Stimulated activated CD8-positive, alpha-beta memory T cell treated with anti-CD3 and anti-CD28 coated beads, Interleukin-15, amount 100 ng/mL, for 48 hours (primary cell): ENCODE measurements around the gene AGPAT2.

Experiments
- DNase-seq, 2 donors: peaks; one replicate each; pipeline ENCODE4 v3.0.0-alpha.2; 2020; ENCODE audit warnings: low read depth in 2 of 2

The AGPAT2 gene

DNA sequence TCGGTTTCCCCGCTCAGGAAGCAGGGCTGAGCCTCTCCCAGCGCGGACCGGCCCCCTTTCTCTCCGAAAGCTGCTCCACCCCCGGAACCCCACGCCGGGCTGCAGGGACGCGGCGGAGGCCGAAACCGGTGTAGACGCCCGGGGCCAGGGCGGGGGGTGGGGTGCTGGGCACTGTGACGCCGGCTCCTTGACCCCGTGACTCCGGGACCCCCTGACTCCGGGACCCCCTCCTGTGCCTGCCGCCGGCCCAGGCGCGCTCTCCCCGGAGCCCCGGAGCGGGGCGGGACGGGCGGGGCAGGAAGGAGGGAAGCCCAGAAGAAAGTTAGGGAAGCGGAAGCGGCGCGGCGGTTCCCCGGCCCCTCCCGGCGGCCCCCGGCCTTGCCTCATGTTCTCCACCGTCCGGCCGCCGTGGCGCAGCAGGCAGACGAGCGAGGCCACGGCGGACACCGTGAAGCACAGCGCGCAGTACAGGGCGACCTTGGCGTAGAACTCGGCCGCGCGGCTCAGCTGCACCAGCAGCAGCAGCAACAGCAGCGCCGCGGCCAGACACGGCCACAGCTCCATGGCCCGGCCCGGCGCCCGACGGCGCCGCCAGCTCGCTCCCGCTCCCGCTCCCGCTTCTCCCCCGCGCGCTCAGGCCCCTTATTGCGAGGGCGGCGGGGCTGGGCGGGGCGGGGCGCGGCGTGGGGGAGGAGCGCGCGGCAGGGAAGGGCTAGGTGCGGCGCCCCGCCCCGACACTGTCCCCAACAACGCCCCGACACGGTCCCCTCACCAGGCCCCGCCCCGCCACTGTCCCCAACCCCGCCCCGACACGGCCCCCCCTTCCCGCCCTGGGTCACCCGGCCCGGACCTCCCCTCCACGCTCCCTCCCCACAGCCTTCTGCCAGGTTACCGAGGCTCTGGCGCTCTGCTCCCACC lies at the start of gene AGPAT2:
Gene AGPAT2, minus strand, starts transcription at position 664 of the 918 bp plus-strand sequence. Its CDS starts 100 bp downstream, at position 564.
- peak; percentile 50 for DNase-seq

DNA sequence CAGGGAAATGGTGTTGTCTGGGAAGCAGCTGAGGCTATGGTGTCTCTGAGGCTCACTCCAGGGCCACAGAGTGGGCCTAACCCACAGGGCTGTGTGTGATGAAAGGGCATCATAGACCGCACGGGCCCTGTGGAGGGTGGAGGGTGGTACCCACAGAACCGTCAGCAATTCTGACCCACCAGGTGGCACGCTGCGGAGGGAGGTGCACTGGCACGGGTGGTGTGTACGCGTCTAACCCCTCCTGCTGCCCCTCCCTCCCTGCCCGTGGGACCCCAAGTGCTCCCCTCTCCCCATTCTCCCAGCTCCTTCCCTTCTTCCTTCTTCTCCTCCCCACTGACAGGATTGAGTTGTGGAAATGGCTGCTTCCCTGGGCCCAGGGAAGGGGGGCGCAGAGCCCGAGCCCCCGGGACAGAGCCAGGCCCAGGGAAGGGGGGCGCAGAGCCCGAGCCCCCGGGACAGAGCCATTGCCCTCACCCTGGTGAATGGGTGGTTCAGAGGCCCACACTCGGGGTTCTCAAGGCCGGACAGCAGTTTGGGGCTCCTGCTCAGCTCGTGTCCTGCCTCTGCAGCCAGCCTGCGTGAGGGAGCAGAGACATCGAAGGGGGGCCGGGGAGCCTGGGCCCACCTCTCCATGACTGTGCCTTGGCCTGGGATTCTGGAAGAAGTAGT lies 48.7 kb upstream of the AGPAT2 start:
- DNase-seq: no peak

DNA sequence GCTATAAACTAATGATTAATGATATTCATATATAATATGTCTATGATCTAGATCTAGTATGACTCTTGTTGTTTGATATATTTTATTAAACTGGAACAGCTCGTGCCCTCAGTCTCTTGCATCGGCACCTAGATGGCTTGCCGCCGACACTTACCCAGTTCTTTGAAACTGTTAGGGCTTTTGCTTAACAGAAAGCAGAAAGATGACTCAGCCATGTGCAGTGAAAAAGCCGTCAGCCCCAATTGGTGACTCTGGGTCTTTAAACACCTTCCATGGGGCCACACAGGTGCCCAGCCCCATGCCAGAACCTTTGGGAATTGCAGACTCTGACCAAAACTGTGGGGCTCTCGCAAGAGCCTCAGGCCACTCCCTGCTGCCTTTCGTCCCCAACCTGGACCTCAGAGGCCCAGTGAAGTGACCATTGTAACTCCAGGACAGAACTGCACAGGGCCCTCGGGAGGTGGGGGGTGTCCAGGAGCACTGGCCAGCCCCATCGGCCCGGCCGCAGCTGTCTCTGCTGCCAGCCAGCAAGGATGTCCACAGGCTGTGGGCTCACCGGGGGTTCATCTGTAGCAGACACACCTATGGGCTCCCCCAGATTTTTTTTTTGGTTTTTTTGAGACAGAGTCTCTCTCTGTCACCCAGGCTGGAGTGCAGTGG lies 47.7 kb upstream of the AGPAT2 start:
- DNase-seq: no peak

DNA sequence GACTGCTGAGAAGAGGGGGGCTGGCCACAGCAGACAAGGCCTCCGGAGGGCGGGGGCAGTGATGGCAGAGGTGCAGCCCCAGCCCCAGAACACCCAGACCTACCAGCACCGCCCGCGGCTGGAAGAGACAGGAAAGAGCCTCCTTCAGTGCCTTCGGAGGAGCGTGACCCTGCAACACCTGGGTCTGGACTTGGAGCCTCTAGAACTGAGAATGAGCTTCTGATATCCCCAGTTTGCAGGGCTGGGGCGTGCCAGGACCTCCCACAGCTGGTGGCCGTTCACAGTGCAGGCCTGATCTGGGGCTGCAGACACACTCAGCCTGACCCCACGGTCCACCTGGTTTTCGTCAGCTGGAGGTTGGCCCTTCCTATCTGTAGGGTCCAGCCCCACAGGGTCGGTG lies 46.4 kb upstream of the AGPAT2 start:
- no peak for DNase-seq

DNA sequence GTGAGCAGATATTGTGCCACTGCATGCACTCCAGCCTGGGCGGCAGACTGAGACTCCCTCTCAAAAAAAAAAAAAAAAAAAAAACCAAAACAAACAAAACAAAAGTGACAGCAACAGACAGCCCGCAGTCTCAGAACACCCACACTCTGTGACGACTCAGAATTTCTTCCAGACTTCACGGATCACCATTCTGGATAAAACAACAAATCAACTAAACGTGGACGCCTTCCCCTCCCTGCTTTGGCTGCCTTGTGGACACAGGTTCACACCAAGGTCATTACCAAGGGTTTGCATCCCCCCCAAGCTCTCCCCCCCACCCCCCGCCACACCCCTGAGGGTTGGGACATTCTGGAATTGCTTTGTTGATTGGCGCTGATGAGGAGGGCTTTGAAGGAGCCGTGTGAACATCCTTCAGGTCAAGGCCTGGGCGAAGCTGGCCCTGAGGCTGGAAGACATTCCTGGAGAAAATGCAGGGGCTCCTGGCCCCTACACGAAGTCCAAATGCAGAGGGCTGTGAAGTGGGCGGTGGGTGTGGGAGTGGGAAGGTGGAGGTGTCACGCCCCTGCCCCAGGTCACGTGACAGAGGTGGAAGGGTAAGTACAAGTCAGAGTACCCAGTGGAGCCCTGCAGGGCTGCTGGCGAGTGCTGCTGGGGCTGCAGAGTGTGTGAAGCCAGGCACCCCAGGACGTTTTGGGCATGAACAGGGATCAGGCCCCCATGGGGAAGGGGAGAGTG lies 45.4 kb upstream of the AGPAT2 start:
- DNase-seq: no peak

DNA sequence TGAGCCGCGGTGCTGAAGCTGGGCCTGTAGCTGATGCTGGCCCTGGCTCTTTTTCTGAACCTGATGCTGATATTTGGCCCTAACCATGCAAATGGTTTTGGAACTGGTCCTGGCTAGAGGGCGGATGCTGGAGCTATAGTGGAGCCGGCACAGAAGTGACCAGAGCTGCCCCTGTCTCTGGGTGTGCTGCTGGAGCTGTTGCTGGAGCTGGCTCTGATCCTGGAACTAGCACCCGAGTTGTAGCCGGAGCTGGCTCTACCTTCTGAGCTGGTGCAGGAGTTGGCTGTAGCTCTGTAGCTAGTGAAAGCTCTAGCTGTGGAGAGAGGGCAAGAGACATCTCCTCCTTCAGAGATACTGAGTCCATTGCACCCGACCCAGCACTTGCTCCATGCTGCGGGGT lies 42.7 kb upstream of the AGPAT2 start:
- DNase-seq: no peak

DNA sequence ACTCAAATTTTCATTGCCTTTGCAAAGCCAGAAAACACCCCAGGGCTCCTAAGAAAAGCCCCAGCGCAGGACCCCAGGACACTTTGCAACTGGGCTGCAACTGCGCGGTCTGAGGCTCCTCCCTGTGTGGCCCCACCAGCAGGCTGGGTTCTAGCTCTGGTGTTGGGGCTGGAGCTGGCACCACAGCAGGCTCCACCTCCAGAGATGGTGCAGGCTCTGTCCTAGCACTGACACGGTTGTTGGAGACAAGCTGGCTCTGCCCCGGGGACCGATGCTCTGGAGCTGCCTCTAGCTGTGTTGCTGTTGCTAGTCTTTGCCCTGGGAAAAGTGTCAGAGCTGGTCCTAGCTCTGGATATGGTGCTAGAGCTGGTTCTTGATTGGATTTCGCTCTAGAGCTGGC lies 41.9 kb upstream of the AGPAT2 start:
- no peak for DNase-seq

DNA sequence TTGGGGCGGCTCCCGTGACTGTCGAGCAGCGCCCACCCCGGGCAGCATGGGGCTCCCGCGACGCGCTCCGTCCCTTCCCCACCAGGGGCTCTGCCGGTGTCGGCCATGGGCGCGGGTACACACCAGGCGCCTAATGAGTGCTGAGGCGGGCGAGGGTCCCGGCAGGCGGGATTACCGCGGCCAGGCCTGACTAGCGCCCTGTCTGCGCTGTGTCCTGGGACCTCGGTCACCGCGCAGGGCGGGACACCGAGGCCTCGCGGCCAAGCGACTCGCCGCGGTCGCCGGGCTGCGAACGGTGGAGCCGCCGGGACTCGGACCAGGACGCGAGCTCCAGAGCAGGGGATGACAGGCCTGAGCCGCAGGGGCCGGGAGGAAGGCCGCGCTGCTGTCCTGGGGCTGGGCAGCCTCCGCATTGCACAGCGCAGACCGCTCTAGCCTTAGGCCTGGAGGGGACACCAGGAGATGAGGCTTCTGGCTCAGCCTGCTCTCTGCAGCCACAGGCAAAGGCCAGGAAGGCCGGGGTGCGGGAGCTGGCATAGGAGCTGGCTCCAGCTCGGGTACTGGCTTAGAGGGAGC lies 41.4 kb upstream of the AGPAT2 start:
- no peak for DNase-seq

DNA sequence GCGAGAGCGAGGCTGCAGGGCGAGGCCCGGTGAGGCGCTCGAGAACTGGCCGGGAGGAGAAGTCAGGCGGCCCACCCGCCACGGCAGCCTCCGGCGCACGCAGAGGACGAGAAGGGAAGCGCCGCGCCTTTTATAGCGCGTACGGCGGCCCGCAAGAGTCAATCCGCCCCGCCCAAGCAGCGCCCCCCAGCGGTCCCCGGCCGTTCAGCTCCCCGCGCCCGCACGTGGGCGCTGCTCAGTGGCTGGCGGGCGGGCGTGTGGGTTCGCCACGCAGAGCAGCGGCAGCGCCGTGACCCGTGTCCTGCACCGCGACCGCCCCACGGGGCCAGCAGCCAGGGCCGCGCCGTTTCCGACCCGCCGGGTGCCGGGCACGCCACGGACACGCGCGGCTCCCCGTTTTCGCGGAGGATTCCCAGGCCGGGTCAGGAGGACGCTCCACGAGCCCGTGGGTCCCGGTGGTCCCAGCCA lies 40.9 kb upstream of the AGPAT2 start:
- peak; percentile 84 for DNase-seq

DNA sequence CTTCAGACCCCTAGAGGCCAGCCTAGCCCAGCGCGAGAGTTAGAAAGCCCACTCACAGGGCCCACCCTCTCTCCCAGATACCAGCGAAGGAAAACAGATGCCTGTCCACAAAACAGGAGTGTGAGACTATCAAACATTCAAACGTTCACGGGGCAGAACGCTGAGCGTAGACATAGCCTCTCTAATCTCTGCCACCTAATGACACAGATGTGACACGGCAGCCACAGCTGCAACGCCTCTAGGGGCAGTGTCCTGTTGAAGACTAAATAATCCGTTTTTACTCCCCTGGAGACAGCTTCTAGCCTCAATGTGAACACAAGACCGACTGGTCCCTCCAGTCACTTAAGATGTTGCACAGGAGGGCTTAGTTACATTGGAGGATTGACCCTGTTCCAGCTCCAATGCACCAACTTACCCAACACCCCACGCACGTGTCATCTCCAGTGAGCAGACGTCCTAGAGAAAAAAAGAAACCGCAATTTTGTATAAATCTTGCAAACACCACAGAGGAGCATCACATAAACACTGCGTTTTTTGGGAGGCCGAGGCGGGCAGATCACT lies 39.5 kb upstream of the AGPAT2 start:
- DNase-seq: no peak

DNA sequence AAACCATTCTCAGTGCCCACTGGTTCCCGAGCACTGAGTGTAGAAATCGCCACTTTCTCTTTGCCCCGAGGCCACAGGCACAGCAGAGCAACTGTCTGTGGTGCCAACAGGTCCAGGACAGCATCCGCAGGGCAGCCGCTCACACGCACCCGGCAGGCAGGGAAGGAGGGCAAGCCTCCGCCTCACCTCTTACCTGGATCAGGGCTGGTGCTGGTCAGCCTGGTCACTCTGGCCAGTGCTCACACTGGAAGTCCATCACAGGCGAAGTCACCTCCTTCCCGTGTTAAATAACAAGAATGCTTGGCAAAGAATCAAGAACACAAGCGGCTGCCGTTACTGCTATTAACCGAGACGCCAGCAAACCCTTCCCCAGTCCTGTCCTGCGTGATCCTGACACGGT lies 38.9 kb upstream of the AGPAT2 start:
- no peak for DNase-seq

DNA sequence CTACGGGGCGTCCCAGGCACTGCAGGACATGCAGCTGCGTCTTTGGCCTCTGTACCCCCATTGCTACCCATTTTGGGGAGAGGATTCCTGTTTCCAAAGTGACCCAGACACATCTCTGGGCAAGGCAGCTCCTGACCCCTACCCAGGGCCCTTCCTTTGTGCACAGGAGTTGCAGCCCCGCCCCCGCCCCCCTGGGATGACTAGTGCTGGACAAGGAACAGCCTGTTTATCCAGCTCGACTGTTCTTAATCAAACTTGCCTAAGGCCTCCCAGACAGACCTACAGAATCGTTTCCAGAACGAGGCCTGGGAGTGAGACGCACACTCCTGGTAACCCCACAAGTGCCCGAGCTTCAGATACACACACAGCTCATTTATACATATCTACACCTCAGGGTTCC lies 38.4 kb upstream of the AGPAT2 start:
- DNase-seq: no peak

DNA sequence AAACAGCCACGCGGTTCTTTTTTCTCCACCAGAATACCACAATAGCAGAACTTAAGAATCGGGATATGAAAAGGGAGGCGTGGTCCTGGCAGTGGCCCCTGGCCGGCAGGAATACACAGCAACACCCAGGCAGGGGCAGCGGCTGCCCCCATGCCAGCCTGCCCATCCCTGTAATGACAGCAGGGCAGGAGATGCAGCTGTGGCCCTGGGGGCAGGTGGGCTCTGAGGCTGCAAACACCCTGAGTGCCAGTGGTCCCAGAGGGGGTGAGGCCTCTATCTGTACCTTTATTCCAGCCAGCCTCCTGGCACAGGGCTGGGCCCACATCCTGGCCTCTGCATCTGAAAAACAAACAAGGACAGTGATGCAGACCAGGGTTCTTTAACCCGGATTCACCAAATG lies 37.5 kb upstream of the AGPAT2 start:
- no peak for DNase-seq

DNA sequence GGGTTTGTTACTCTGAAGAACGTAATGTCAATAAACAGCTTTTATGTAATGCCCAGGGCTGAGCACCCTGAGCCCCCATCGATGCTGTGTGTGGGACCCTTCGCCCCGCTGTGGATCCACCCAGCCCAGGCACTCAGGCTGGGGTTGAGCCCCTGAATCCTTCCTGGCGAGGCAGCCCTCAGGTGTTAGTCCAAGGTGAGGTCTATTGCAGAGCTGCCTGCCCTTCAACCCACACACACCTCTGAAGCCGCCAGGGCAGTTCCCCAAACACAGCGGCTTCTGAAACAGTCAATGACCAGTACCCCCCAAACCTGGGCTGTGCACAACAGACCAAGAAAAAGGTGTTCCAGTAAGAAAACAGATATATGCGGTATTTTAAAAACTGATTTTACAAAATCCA lies 36.7 kb upstream of the AGPAT2 start:
- no peak for DNase-seq

DNA sequence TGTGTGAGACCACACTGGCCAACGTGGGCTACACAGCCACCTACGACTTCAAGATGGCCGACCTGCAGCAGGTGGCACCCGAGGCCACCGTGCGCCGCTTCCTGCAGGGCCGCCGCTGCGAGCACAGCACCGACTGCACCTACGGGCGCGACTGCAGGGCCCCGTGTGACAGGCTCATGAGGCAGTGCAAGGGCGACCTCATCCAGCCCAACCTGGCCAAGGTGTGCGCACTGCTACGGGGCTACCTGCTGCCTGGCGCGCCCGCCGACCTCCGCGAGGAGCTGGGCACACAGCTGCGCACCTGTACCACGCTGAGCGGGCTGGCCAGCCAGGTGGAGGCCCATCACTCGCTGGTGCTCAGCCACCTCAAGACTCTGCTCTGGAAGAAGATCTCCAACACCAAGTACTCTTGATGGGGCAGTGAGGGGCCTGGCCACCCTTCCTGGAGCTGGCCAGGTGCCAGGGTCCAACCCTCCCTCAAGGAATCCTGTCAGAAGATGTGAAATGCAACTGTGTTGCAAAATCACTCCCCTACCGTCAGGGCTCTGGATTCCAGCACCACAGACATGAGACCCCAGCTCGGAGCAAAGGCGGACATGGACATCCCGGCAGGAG lies 36.2 kb upstream of the AGPAT2 start:
- DNase-seq: no peak

DNA sequence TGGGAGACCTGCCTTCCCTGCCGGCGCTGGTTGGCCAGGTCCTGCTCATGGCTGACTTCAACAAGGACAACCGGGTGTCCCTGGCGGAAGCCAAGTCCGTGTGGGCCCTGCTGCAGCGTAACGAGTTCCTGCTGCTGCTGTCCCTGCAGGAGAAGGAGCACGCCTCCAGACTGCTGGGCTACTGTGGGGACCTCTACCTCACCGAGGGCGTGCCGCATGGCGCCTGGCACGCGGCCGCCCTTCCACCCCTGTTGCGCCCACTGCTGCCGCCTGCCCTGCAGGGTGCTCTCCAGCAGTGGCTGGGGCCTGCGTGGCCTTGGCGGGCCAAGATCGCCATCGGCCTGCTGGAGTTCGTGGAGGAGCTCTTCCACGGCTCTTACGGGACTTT lies 35.7 kb upstream of the AGPAT2 start:
- no peak for DNase-seq

DNA sequence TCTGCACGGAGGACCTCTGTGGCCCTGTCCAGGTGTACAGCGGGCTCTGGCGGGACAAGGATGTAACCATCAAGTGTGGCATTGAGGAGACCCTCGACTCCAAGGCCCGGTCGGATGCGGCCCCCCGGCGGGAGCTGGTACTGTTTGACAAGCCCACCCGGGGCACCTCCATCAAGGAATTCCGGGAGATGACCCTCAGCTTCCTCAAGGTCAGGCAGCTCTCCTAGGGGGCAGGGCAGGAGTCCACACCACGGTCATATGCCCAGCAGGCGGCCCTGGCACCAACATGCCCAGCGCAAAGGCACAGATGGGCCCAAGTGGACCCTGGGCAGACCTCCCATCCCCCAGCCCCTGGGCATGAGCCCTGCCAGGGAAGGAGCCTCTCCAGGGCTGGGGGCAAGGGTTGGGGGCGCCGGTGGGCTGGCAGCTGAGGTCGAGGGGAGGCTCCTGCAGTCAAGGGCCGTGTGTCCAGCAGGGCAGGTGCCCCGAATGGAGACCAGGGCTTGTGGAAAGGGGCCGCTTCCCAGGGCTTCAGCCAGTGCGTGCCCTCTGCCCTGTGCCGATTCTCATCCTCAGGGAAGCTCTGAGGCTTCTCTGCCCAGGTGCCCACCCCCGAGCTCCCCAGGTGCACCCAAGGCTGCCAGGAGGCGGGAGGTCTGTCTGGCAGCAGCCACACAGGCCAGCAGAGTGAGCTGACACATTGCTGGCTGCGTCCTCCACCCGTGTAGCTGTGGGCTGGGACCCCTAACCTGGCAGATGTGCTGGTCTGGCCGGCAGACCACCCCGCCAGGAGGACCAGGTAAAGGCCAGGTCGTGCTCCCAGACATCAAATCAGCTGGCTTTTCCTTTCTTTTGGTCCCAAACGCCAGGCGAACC lies 35.1 kb upstream of the AGPAT2 start:
- DNase-seq: no peak

DNA sequence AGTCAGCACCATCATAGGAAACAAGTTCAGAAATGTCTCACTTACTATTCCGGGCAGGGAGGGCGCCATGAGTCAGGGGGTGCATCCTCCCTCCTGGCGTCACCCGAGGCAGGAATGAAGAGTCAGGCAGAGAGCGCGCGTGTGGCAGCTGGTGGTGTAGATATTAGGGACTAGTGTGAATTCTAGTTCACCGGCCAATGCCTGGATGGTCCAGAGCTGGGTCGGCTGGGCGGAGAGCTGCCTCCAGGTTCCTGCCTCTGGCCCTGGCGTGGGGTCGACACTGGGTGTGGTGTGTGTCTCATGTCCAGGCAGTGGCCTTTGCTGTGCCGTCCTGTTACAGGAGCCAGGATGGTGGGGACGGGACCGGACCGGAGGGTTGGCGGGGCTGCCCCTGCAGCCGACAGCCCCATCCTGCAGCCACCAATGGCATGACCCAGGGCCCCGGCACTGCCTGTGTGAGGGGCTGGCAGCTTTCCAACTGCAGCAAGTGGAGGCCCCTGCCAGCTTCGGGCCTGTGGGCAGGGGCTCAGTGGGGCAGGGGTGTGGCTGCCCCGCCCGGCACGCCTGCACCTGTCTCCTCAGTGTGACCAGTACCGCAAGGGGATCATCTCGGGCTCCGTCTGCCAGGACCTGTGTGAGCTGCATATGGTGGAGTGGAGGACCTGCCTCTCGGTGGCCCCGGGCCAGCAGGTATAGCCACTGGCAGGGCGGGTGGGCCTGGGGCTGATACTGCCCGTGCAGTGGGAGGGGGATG lies 34.3 kb upstream of the AGPAT2 start:
- DNase-seq: no peak

DNA sequence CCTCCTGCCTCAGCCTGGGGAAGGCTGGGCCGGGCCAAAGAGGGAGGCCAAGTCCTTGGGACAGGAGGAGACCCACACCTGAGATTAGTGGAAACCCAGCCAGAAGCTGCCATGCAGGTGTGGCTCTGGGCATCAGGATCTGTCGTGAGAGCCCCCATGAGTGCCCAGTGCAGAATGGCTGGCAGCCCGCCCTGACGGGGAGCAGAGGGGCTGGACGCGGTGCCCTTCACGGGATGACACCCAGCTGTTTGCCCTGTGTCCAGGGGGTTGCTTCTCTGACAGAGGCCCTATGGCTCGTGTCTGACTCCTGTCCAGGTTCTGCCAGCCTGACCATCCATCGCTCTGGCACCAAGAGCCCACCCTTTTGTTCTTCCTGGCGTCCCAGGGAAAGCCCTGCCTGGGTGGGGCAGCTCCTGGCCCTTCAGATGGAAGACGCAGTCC lies 33.7 kb upstream of the AGPAT2 start:
- DNase-seq: no peak
